Measurements from ENCODE around the gene ZNF236. TPM values are rescaled to one million over a fixed set of nuclear protein-coding genes. Genes with fewer than 3 reads are reported as not detected.

ZNF236 gene
- total and polyA plus RNA-seq, 10 of the 15 experiments (the other 5 are each of a cell fraction or from before 2014, with no cell fraction given) = 1.0 to 14.4 (median 5.9) TPM

DNA sequence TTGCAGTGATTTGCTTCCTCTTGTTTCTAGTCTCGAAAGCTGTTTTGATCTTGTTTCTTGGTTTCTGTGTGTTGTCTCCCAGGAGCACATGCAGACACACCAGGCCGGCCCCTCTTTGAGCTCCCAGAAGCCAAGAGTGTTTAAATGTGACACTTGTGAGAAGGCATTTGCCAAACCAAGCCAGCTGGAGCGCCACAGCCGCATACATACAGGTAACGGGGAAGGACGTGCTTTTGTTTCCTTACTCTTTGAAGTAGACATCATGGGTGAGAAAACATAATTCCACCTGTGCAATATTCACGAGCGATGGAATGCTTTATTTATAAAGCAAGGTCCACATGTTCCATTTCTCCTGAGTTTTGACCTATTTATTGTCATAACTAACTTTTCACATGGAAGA, 137.2 kb downstream of the ZNF236 start (continued):
- TF ChIP-seq YBX1 (IDR thresholded peaks at IDR 0.05) (no peak), IKZF1 (conservative IDR thresholded peaks at IDR 0.05) (no peak), RELA (IDR thresholded peaks at IDR 0.05; ENCODE audit: borderline replicate concordance, partially characterized antibody) (no peak), WRNIP1 (IDR thresholded peaks at IDR 0.05; ENCODE audit: borderline replicate concordance, low read depth, low read length) (no peak)

DNA sequence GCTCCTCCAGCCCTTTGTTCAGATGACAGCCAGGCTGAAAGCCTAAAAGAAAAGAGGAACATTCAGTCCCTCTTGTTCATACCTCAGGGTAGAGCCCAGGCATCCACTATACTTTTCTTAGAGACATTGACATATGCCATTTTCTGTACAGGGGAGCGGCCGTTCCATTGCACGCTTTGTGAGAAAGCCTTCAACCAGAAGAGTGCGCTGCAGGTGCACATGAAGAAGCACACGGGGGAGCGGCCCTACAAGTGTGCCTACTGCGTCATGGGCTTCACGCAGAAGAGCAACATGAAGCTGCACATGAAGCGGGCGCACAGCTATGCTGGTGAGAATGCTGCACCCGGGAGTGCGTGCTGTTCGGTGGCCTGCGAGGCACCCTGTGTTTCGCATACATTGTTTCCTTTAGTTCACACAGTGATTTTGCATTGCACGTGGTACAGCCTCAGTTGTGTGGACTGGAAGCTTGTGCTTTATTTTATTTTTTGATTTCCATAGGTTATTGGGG, 138.2 kb downstream of the ZNF236 start:
- no peak; the same call in 2 of the 3 replicates for ATAC-seq
- DNase-seq (ENCODE audit: low read depth, low spot score) = no peak
- H2AFZ ChIP-seq (ENCODE audit: control insufficient read depth, low read depth, low read length) = no peak overlapping the region
- H3K9me3 ChIP-seq (replicated peaks; ENCODE audit: control insufficient read depth, insufficient read depth, low read length) = no peaks in the 10 kb centered on the region
- no TSS peak for BruUV-seq (replicated peaks)
- H3K36me3 ChIP-seq (ENCODE audit: control insufficient read depth in 2 of 2, insufficient read depth in 2 of 2, low read length in 1 of 2) = peaks cover 12 to 14% of the 10 kb centered on the region in 2 experiments; a peak in 3 of 4 replicates
- H3K4me1 ChIP-seq (ENCODE audit: control insufficient read depth, insufficient read depth, low read length) = peaks cover 15% of the 10 kb centered on the region
- RAD21 ChIA-PET (ENCODE audit: unreplicated experiment) = interaction anchor here (1.2 kb wide), 1 partner anchor 21 kb away, joined by 3 read pairs; no protein-coding TSS in a partner anchor
- H3K4me3 ChIP-seq = no peak overlapping the region
- FAIRE-seq = no peak
- no peaks in the 10 kb centered on the region for H3K27me3 ChIP-seq (replicated peaks in 1 of 2; ENCODE audit: control insufficient read depth in 2 of 2, insufficient read depth in 2 of 2, low read length in 1 of 2)
- POLR2A ChIA-PET = no interaction called here
- SMC1A ChIA-PET (ENCODE audit: uncharacterized antibody, unreplicated experiment) = interaction anchor here (9.8 kb wide), 1 partner anchor 22 kb away, joined by 140 read pairs; no protein-coding TSS in a partner anchor
- TF ChIP-seq RELA (IDR thresholded peaks at IDR 0.05; ENCODE audit: borderline replicate concordance, partially characterized antibody) (no peak), NFYB (IDR thresholded peaks at IDR 0.05; ENCODE audit: insufficient read depth, low read depth, low read length) (no peak), TAF1 (IDR thresholded peaks at IDR 0.05; ENCODE audit: borderline replicate concordance, low read depth, low read length) (no peak), CEBPB (IDR thresholded peaks at IDR 0.05; ENCODE audit: borderline replicate concordance in 1 of 2, low read depth in 2 of 2, low read length in 2 of 2) (no peak), ZZZ3 (IDR thresholded peaks at IDR 0.05; ENCODE audit: control insufficient read depth, insufficient read length, low read depth) (no peak)
- WGBS (ENCODE audit: insufficient coverage, insufficient replicate concordance, low lambda C conversion rate, missing lambda C conversion rate) = 91% methylated on average over 16 of the region's 16 CpGs
- no peaks in the 10 kb centered on the region for H4K20me1 ChIP-seq (ENCODE audit: control insufficient read depth, insufficient read depth)
- H3K27ac ChIP-seq (ENCODE audit: control insufficient read depth, insufficient read depth) = no peak overlapping the region
- in situ Hi-C loops (cut with MboI) (no loop called here), intact Hi-C loops (cut with micrococcal nuclease; ENCODE audit: unreplicated experiment) (no loop called here)
- H3K79me2 ChIP-seq (ENCODE audit: control insufficient read depth, insufficient read depth, low read length) = peaks cover 1% of the 10 kb centered on the region
- no peak overlapping the region for H3K4me2 ChIP-seq (ENCODE audit: control insufficient read depth, insufficient read depth)
- H3K9ac ChIP-seq (ENCODE audit: control insufficient read depth, insufficient read depth, low read length) = no peak overlapping the region
- CTCF ChIA-PET = interaction anchor here (15.3 kb wide), 1 partner anchor 20 kb away, joined by 208 read pairs; no protein-coding TSS in a partner anchor
